ENCODE measurements around the gene GATA1.

The GATA1 gene

GRCh38 chrX:48802089-48802904, 15.9 kb downstream of the GATA1 start:
- TF ChIP-seq TOX (CRISPR knock-in tag; IDR thresholded peaks at IDR 0.05; ENCODE audit: borderline replicate concordance) (no peak), OSR1 (CRISPR knock-in tag; IDR thresholded peaks at IDR 0.05) (no peak), POU6F1 (CRISPR knock-in tag; IDR thresholded peaks at IDR 0.05; ENCODE audit: borderline replicate concordance, low read depth) (no peak), ZFP3 (CRISPR knock-in tag; IDR thresholded peaks at IDR 0.05) (no peak), ESRRG (CRISPR knock-in tag; IDR thresholded peaks at IDR 0.05) (no peak), RARB (CRISPR knock-in tag; IDR thresholded peaks at IDR 0.05) (no peak), BACH2 (CRISPR knock-in tag; IDR thresholded peaks at IDR 0.05; ENCODE audit: borderline replicate concordance) (no peak), ARNTL (CRISPR knock-in tag; IDR thresholded peaks at IDR 0.05; ENCODE audit: borderline replicate concordance, low read depth) (no peak), SNAI2 (CRISPR knock-in tag; IDR thresholded peaks at IDR 0.05) (no peak), CSDC2 (CRISPR knock-in tag; IDR thresholded peaks at IDR 0.05) (no peak), ZNF70 (CRISPR knock-in tag; IDR thresholded peaks at IDR 0.05) (no peak), CREB5 (CRISPR knock-in tag; IDR thresholded peaks at IDR 0.05; ENCODE audit: low read depth) (no peak), ZC3H10 (CRISPR knock-in tag; IDR thresholded peaks at IDR 0.05) (no peak), ISL1 (CRISPR knock-in tag; IDR thresholded peaks at IDR 0.05) (no peak), ZNF565 (CRISPR knock-in tag; conservative IDR thresholded peaks at IDR 0.05; ENCODE audit: low read depth) (no peak), PPARA (CRISPR knock-in tag; IDR thresholded peaks at IDR 0.05; ENCODE audit: borderline replicate concordance) (no peak), ZFP30 (CRISPR knock-in tag; IDR thresholded peaks at IDR 0.05) (no peak), CSRNP3 (CRISPR knock-in tag; IDR thresholded peaks at IDR 0.05) (no peak), GLIS3 (CRISPR knock-in tag; IDR thresholded peaks at IDR 0.05) (no peak), PATZ1 (CRISPR knock-in tag; IDR thresholded peaks at IDR 0.05; ENCODE audit: borderline replicate concordance) (no peak)

GRCh38 chrX:48802905-48803200, 16.5 kb downstream of the GATA1 start:
- TF ChIP-seq CSDC2 (CRISPR knock-in tag; IDR thresholded peaks at IDR 0.05) (no peak), PPARA (CRISPR knock-in tag; IDR thresholded peaks at IDR 0.05; ENCODE audit: borderline replicate concordance) (no peak), ZFP3 (CRISPR knock-in tag; IDR thresholded peaks at IDR 0.05) (no peak), POU6F1 (CRISPR knock-in tag; IDR thresholded peaks at IDR 0.05; ENCODE audit: borderline replicate concordance, low read depth) (no peak), GLIS3 (CRISPR knock-in tag; IDR thresholded peaks at IDR 0.05) (no peak), SNAI2 (CRISPR knock-in tag; IDR thresholded peaks at IDR 0.05) (no peak), TOX (CRISPR knock-in tag; IDR thresholded peaks at IDR 0.05; ENCODE audit: borderline replicate concordance) (no peak), ZNF8 (CRISPR knock-in tag; IDR thresholded peaks at IDR 0.05) (no peak), ARNTL (CRISPR knock-in tag; IDR thresholded peaks at IDR 0.05; ENCODE audit: borderline replicate concordance, low read depth) (no peak), ZFP30 (CRISPR knock-in tag; IDR thresholded peaks at IDR 0.05) (no peak), ZNF70 (CRISPR knock-in tag; IDR thresholded peaks at IDR 0.05) (no peak), CSRNP3 (CRISPR knock-in tag; IDR thresholded peaks at IDR 0.05) (no peak), CREB5 (CRISPR knock-in tag; IDR thresholded peaks at IDR 0.05; ENCODE audit: low read depth) (no peak), ZC3H10 (CRISPR knock-in tag; IDR thresholded peaks at IDR 0.05) (no peak), TSHZ2 (CRISPR knock-in tag; IDR thresholded peaks at IDR 0.05) (no peak), ZNF565 (CRISPR knock-in tag; conservative IDR thresholded peaks at IDR 0.05; ENCODE audit: low read depth) (no peak), ESRRG (CRISPR knock-in tag; IDR thresholded peaks at IDR 0.05) (no peak), OSR1 (CRISPR knock-in tag; IDR thresholded peaks at IDR 0.05) (no peak), RARB (CRISPR knock-in tag; IDR thresholded peaks at IDR 0.05) (no peak), BACH2 (CRISPR knock-in tag; IDR thresholded peaks at IDR 0.05; ENCODE audit: borderline replicate concordance) (no peak)
- no peak for ATAC-seq

More at GRCh38 chrX:48802089-48802904, 15.9 kb downstream of the GATA1 start:
- peak; percentile 81 for ATAC-seq

Data from SK-N-SH treated with all-trans-retinoic acid at 6 μM for 48 hours (cell line).